AML-193 (cell line): ENCODE data around the gene NAPSA.

Experiments
- DNase-seq, 2 experiments: peaks; one replicate each; lab custom pipeline; 2025; lab: John Stamatoyannopoulos, UW

The NAPSA gene

GRCh38 chr19:50383852-50384684 lies 18.6 kb upstream of the NAPSA start, which contains the start of gene POLD1:
POLD1 (plus strand) TSS chr19:50384347; CDS start chr19:50398852, 14,505 bp downstream.
- DNase-seq: peak; percentile 96 to 98

- no peak for DNase-seq
These were observed 17.8 kb upstream of the NAPSA start for GRCh38 chr19:50383001-50383851.

GRCh38 chr19:50381881-50382729 lies 16.7 kb upstream of the NAPSA start:
- DNase-seq: no peak

GRCh38 chr19:50380751-50381151 lies 15.3 kb upstream of the NAPSA start:
- no peak for DNase-seq

- no peak for DNase-seq
These were observed 14.7 kb upstream of the NAPSA start for GRCh38 chr19:50380137-50380536.

GRCh38 chr19:50379602-50380001 lies 14.2 kb upstream of the NAPSA start:
- no peak for DNase-seq

GRCh38 chr19:50378863-50379236 lies 13.4 kb upstream of the NAPSA start:
- no peak for DNase-seq

- no peak for DNase-seq
These were observed 12.9 kb upstream of the NAPSA start for GRCh38 chr19:50378169-50378862.

- no peak for DNase-seq
These were observed 12.1 kb upstream of the NAPSA start for GRCh38 chr19:50377517-50377916.

- DNase-seq: no peak
These were observed 11.6 kb upstream of the NAPSA start for GRCh38 chr19:50377051-50377461.

GRCh38 chr19:50376166-50377050 lies 11.0 kb upstream of the NAPSA start, which contains the start of gene NR1H2:
NR1H2 (plus strand) TSS chr19:50376457; CDS start chr19:50377606, 1,149 bp downstream.
- DNase-seq: peak; percentile 90 to 93

- DNase-seq: peak; percentile 1 to 36
These were observed 6.6 kb upstream of the NAPSA start for GRCh38 chr19:50371914-50372475.

- peak; percentile 80 to 90 for DNase-seq
These were observed 3.5 kb upstream of the NAPSA start for GRCh38 chr19:50368649-50369570.

- DNase-seq: no peak
These were observed 2.6 kb downstream of the NAPSA start for GRCh38 chr19:50362656-50363424.

- DNase-seq: no peak
These were observed 3.4 kb downstream of the NAPSA start for GRCh38 chr19:50362030-50362412.

GRCh38 chr19:50361290-50362029 lies 4.0 kb downstream of the NAPSA start:
- no peak for DNase-seq

- DNase-seq: no peak
These were observed 6.1 kb downstream of the NAPSA start for GRCh38 chr19:50359328-50359818.
